Prostate gland (tissue), 2 donors: Measurements from ENCODE around the gene COMMD6. TPM values are rescaled to one million over a fixed set of nuclear protein-coding genes. Genes with fewer than 3 reads are reported as not detected.

Experiments used
- DNase-seq: peaks from one replicate; pipeline ENCODE4 v3.0.0-alpha.2; 2019; ENCODE audit warnings: low spot score
- H3K27ac ChIP-seq, 2 donors: fragments of 200-600 bp; sonication (generic); 2 replicates each; pipeline ENCODE4 v1.5.1; 2017 to 2019
- H3K27me3 ChIP-seq: fragments of 200-600 bp; sonication (generic); replicated peaks from 2 replicates; pipeline ENCODE4 v1.5.1; 2019; ENCODE audit not compliant: insufficient read depth
- H3K36me3 ChIP-seq, 2 donors: fragments of 200-600 bp; sonication (generic); 1 replicate in 1 of 2; 2 replicates in 1 of 2; pipeline versions ENCODE4 v1.5.1 to v1.8.1; 2017 to 2019
- H3K4me1 ChIP-seq: fragments of 200-600 bp; sonication (generic); replicated peaks from 2 replicates; pipeline ENCODE4 v1.5.1; 2019
- H3K4me3 ChIP-seq, 2 donors: fragments of 200-600 bp; sonication (generic); 2 replicates each; pipeline ENCODE4 v1.5.1; 2017 to 2019
- H3K9me3 ChIP-seq: fragments of 200-600 bp; sonication (generic); 2 replicates; pipeline ENCODE4 v1.5.1; 2017
- POLR2A ChIP-seq: fragments of 450-650 bp; IDR thresholded peaks from one replicate; pipeline ENCODE4 v1.6.1; 2016; ENCODE audit warnings: antibody characterized with exemption, mild to moderate bottlenecking
- POLR2AphosphoS5 ChIP-seq: sonication (generic); formaldehyde crosslinking; IDR thresholded peaks from one replicate; pipeline ENCODE4 v1.6.1; 2017; ENCODE audit warnings: antibody characterized with exemption
- WGBS: methylation state at CpG from one replicate; pipeline ENCODE4 v1.1.5; 2018; 5-methylcytosine and 5-hydroxymethylcytosine counted together
- intact Hi-C: fragments of 100-400 bp; cut with DNase I; formaldehyde crosslinking; loops from one replicate; pipeline ENCODE4 v1.14.2; 2022
- total RNA-seq, 2 donors: library from RNA; depleted of rRNA; stranded (reverse); fragments of >200 nt; gene quantifications; one replicate each; pipeline ENCODE4 v1.1.0, GENCODE V29; 2016
- TF ChIP-seq, protein P1 (sequence below), 4 experiments: fragments of 200-600 bp in 2 of 4; fragments of 450-650 bp in 2 of 4; sonication (generic) in 2 of 4; IDR thresholded peaks; 1 replicate in 3 of 4; 2 replicates in 1 of 4; pipeline ENCODE4 v1.5.1; 2016 to 2019; ENCODE audit warnings: antibody characterized with exemption in 4 of 4, mild to moderate bottlenecking in 2 of 4, moderate library complexity in 2 of 4

Gene COMMD6
- total RNA-seq, 2 donors from 2014 or later, result 77.3 to 183 TPM

DNA sequence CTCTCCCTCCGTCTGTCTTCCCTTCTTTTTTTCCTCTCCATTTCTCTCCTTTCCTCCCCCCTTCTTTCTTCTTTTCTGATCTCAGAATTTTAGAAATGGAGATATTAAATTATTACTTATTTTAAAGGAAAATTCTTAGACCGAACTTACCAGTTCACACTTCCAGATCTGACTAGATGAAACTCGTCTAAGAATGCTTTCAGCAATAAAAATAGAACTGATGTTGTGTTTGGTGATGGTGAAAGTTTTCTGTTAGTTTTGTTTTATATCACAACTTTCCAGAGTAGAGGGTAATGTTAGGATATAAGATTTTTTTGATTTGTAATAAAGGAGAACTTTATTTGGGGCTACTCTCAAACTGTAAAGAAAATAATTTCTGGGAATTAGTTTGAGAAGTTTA is 41.9 kb upstream of the COMMD6 start:
- WGBS, result 70% methylated on average over 3 of the region's 3 CpGs
- no peak for DNase-seq

DNA sequence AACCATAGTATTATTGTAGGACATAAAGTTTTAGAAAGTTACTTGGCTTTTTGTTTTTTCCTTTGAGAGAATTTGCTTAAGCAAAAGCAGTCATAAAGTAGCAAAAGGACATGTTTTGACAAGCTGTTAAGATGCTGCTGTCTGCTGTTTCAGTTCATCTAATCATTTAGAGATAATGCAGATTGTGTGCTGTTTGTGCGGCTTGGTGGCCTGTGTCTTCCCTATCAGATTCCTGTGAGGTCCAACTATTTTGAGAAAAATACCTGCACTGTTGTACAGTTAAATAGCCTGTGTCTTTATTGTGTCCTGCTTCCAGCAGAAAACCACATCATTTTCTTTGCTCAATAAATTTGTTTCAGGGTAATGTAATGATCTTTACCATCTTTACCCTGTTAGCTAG is 31.9 kb upstream of the COMMD6 start:
- intact Hi-C loops, result no loop called here
- H3K4me1 ChIP-seq, result peaks cover 3% of the 10 kb centered on the region
- TF ChIP-seq POLR2AphosphoS5, result no peak
- TF ChIP-seq, protein P1, sequence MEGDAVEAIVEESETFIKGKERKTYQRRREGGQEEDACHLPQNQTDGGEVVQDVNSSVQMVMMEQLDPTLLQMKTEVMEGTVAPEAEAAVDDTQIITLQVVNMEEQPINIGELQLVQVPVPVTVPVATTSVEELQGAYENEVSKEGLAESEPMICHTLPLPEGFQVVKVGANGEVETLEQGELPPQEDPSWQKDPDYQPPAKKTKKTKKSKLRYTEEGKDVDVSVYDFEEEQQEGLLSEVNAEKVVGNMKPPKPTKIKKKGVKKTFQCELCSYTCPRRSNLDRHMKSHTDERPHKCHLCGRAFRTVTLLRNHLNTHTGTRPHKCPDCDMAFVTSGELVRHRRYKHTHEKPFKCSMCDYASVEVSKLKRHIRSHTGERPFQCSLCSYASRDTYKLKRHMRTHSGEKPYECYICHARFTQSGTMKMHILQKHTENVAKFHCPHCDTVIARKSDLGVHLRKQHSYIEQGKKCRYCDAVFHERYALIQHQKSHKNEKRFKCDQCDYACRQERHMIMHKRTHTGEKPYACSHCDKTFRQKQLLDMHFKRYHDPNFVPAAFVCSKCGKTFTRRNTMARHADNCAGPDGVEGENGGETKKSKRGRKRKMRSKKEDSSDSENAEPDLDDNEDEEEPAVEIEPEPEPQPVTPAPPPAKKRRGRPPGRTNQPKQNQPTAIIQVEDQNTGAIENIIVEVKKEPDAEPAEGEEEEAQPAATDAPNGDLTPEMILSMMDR (IDR thresholded peaks at IDR 0.05), result no peak
- no peak for TF ChIP-seq POLR2A

More for the DNA sequence above, 41.9 kb upstream of the COMMD6 start:
- Histone ChIP-seq H3K4me1 (no peaks in the 10 kb centered on the region), H3K27ac (no peak overlapping the region), H3K27me3 (no peaks in the 10 kb centered on the region), H3K4me3 (no peak overlapping the region), H3K36me3 (no peaks in the 10 kb centered on the region), H3K9me3 (no peaks in the 10 kb centered on the region)
- intact Hi-C loops, result no loop called here
- TF ChIP-seq POLR2A (no peak), POLR2AphosphoS5 (no peak)
- TF ChIP-seq, protein P1 (IDR thresholded peaks at IDR 0.05), result no peak

DNA sequence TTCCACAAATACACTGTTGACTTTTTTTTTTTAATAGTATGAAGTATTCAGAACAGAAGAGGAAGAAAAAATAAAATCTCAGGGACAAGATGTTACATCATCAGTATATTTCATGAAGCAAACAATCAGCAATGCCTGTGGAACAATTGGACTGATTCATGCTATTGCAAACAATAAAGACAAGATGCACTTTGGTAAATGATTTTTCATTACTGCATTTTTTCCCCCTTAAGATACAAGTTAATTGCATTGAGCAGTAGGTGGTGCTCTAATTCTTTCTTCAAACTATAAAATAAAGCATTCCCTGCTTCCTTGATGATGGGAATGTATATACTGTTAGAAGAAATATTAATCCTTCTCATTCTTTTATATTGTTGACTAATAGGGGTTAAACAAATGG is 29.0 kb upstream of the COMMD6 start:
- H3K27me3 ChIP-seq, result no peaks in the 10 kb centered on the region
- DNase-seq, result no peak
- TF ChIP-seq, protein P1 (IDR thresholded peaks at IDR 0.05), result peak in 3 of 4 experiments; percentile 22 to 40 (median 31)
- TF ChIP-seq POLR2AphosphoS5, result no peak
- H3K36me3 ChIP-seq, result no peaks in the 10 kb centered on the region
- no peak overlapping the region for H3K4me3 ChIP-seq
- H3K27ac ChIP-seq, result no peak overlapping the region
- intact Hi-C loops, result no loop called here
- no peaks in the 10 kb centered on the region for H3K9me3 ChIP-seq
- H3K4me1 ChIP-seq, result peaks cover 3% of the 10 kb centered on the region

More for the DNA sequence above, 31.9 kb upstream of the COMMD6 start:
- DNase-seq, result no peak
- 49% methylated on average over 1 of the region's 1 CpG for WGBS
- H3K27ac ChIP-seq, result no peak overlapping the region
- H3K36me3 ChIP-seq, result no peaks in the 10 kb centered on the region
- H3K4me3 ChIP-seq, result no peak overlapping the region
- H3K27me3 ChIP-seq, result no peaks in the 10 kb centered on the region
- no peaks in the 10 kb centered on the region for H3K9me3 ChIP-seq

DNA sequence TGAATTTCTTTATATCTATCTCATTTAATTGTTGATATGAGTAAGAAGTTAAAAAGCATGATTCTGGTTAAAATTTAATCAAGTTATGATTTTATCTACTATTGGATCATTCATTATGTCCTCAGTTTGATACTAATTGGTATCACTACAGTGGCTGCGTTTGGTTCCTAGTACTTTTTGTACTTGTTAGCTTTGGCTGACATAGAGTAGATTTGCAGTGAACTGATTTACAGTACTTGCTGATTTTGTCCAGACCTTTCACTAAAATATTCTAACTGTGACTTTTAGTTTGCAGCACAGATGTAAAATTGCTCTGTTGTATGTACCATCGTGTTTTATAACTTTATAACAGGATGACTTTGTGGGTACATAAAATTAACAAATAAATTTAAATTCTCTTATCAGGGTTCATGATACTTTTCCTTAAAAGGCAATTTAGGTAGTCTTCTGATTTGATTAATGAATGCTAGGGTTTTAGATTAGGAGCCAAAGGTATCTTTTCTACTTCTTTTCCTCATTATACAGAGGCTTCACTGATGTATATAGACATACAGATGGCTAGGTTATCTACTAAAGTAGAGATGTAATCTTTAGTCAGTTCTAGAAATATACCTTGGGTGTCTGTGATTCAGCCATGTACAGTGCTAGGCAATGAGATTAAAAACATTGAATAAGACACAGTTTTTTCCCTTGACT is 20.7 kb upstream of the COMMD6 start:
- TF ChIP-seq POLR2AphosphoS5 (no peak), POLR2A (no peak)
- TF ChIP-seq, protein P1 (IDR thresholded peaks at IDR 0.05), result no peak
- Histone ChIP-seq H3K27ac (no peak overlapping the region), H3K9me3 (no peaks in the 10 kb centered on the region), H3K27me3 (no peaks in the 10 kb centered on the region), H3K4me3 (no peak overlapping the region), H3K36me3 (no peaks in the 10 kb centered on the region), H3K4me1 (peaks cover 5% of the 10 kb centered on the region)
- WGBS, result 40% methylated on average over 2 of the region's 2 CpGs
- intact Hi-C loops, result no loop called here
- DNase-seq, result no peak

DNA sequence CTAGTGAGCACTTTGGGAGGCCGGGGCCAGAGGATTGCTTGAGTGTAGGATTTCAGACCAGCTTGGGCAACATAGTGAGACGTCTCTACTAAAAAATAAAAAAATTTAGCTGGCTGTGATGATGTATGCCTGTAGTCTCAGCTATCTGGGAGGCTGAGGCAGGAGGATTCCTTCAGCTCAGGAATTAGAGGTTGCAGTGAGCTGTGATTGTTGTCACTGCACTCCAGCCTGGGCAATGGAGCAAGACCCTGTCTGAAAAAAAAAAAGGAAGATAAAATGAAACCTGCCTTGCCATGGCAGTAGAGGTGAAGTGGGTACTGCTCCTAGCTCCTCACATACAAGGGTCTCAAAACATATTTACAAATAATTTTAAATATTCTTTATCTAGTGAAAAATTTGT is 19.3 kb upstream of the COMMD6 start:
- H3K27me3 ChIP-seq, result no peaks in the 10 kb centered on the region
- H3K4me1 ChIP-seq, result peaks cover 5% of the 10 kb centered on the region
- H3K9me3 ChIP-seq, result no peaks in the 10 kb centered on the region
- no peaks in the 10 kb centered on the region for H3K36me3 ChIP-seq
- WGBS, result 69% methylated on average over 2 of the region's 2 CpGs
- no peak overlapping the region for H3K27ac ChIP-seq
- TF ChIP-seq, protein P1 (IDR thresholded peaks at IDR 0.05), result no peak
- no peak for TF ChIP-seq POLR2A
- TF ChIP-seq POLR2AphosphoS5, result no peak
- H3K4me3 ChIP-seq, result no peak overlapping the region
- no peak for DNase-seq
- intact Hi-C loops, result no loop called here
